ENCODE measurements around the gene HSPB6. TPM values are rescaled to one million over a fixed set of nuclear protein-coding genes. Genes with fewer than 3 reads are reported as not detected.
A peak's percentile ranks its signal among the peaks of the same experiment; 100 is the strongest.

The HSPB6 gene
- total and polyA plus RNA-seq, 2 donors from 2014 or later = 53.1 to 64.3 TPM

DNA sequence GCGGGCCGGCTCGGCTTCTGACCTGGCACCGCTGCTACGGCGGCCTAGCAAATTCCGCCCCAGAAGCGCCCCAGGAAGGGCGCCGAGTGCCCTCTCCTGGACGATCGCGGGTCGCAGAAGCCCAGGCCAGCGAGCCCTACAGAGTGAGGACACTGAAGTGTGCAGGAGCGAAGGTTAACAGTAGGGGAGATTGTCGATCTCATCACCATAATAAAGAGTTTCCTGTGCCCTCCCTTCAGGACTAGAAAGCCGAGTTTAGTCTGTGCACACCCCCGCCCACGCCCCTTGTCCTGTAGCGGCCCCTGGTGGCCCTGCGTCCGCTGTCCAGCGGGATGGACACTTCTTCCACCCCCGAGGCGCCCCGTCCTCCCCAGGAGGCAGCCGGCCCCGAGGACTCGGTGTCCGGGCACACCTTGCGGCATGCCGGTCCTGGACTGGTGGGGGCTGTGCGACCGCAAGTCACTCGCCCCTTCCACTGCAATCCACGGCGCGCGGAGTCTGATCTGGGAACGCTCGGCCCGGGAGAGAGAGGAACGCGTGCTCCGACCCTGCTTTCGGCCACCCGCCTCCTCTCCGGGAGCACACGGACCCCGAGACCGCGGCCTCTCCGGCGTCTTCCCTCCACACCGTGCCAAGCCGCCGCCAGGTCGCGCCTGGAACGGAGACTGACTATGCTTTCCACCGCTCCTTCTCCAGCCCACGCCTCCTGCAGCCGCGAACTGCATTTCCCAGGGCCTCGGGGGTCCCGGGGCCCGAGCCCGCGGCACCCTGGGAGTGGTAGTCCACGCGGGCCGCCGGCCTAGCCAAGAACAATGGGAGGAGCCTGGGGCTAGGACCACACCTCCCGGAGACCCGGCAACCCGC, 39.8 kb downstream of the HSPB6 start:
- H3K9ac ChIP-seq (ENCODE audit: low read length in 3 of 3) = peak overlapping the region; percentile 38 to 71 (median 68)
- H3K4me3 ChIP-seq (ENCODE audit: low read length in 3 of 3) = peak overlapping the region; percentile 72 to 87 (median 76)
- H3K4me1 ChIP-seq (ENCODE audit: control insufficient read depth in 2 of 3, insufficient read depth in 2 of 3, low read depth in 1 of 3, low read length in 3 of 3) = peaks cover 0 to 15% (median 0%) of the 10 kb centered on the region in 3 donors
- H3K36me3 ChIP-seq (ENCODE audit: control insufficient read depth in 2 of 3, insufficient read depth in 3 of 3, low read length in 3 of 3) = peaks cover 0 to 12% (median 2%) of the 10 kb centered on the region in 3 donors
- TF ChIP-seq, protein P1, sequence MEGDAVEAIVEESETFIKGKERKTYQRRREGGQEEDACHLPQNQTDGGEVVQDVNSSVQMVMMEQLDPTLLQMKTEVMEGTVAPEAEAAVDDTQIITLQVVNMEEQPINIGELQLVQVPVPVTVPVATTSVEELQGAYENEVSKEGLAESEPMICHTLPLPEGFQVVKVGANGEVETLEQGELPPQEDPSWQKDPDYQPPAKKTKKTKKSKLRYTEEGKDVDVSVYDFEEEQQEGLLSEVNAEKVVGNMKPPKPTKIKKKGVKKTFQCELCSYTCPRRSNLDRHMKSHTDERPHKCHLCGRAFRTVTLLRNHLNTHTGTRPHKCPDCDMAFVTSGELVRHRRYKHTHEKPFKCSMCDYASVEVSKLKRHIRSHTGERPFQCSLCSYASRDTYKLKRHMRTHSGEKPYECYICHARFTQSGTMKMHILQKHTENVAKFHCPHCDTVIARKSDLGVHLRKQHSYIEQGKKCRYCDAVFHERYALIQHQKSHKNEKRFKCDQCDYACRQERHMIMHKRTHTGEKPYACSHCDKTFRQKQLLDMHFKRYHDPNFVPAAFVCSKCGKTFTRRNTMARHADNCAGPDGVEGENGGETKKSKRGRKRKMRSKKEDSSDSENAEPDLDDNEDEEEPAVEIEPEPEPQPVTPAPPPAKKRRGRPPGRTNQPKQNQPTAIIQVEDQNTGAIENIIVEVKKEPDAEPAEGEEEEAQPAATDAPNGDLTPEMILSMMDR (IDR thresholded peaks at IDR 0.05; ENCODE audit: borderline replicate concordance, extremely low read depth, insufficient read depth) = peak; percentile 74
- peak; percentile 89 to 99 (median 93) for DNase-seq
- intact Hi-C loops (cut with DNase I) = no loop called here
- no peaks in the 10 kb centered on the region for H3K27me3 ChIP-seq (ENCODE audit: control insufficient read depth, insufficient read depth, low read length)
- peak overlapping the region; percentile 79 to 84 for H3K27ac ChIP-seq (ENCODE audit: low read depth in 2 of 2, low read length in 2 of 2)
- H3K9me3 ChIP-seq (ENCODE audit: control insufficient read depth in 2 of 3, insufficient read depth in 1 of 3, low read length in 3 of 3) = no peaks in the 10 kb centered on the region
- no peak for FAIRE-seq

DNA sequence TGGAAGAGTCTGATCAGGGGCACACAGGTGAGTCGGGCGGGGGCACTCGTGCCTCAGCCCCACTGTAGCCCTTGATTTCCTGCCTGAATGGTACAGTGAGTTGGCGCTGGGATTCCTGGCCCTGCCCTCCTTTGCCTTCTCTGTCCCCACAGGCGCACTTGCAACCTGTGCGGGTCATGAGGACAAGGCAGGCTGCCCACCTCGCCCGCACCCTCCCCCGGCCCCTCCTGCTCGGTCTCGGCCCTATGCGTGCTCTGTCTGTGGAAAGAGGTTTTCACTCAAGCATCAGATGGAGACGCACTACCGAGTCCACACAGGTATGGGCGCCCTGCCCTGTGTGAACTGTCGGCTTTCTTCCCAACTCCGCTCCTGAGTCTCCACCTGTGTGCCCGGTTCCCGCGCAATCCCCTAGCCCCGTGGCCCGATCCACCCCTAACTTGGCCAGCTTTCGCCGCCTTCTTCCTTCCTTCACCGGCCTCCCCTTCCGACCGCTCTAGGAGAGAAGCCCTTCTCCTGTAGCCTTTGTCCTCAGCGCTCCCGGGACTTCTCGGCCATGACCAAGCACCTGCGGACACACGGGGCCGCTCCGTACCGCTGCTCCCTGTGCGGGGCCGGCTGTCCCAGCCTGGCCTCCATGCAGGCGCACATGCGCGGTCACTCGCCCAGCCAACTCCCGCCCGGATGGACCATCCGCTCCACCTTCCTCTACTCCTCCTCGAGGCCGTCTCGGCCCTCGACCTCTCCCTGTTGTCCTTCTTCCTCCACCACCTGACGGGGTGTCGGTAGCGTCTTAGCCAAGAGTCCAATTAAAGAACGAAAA, 40.6 kb downstream of the HSPB6 start:
- DNase-seq = peak in 4 of 5 donors; percentile 29 to 90 (median 70)
- Histone ChIP-seq H3K4me1 (ENCODE audit: control insufficient read depth in 2 of 3, insufficient read depth in 2 of 3, low read depth in 1 of 3, low read length in 3 of 3) (peaks cover 0 to 15% (median 0%) of the 10 kb centered on the region in 3 donors), H3K36me3 (ENCODE audit: control insufficient read depth in 2 of 3, insufficient read depth in 3 of 3, low read length in 3 of 3) (peaks cover 0 to 5% (median 0%) of the 10 kb centered on the region in 3 donors), H3K9me3 (ENCODE audit: control insufficient read depth in 2 of 3, insufficient read depth in 1 of 3, low read length in 3 of 3) (no peaks in the 10 kb centered on the region), H3K27ac (ENCODE audit: low read depth in 2 of 2, low read length in 2 of 2) (peak overlapping the region; percentile 79 to 84), H3K4me3 (ENCODE audit: low read length in 3 of 3) (peak overlapping the region; percentile 54 to 87 (median 67)), H3K9ac (ENCODE audit: low read length in 3 of 3) (peak overlapping the region; percentile 15 to 80 (median 68)), H3K27me3 (ENCODE audit: control insufficient read depth, insufficient read depth, low read length) (no peaks in the 10 kb centered on the region)
- no peak for FAIRE-seq
- intact Hi-C loops (cut with DNase I) = no loop called here
- TF ChIP-seq, protein P1 (IDR thresholded peaks at IDR 0.05; ENCODE audit: borderline replicate concordance, extremely low read depth, insufficient read depth) = no peak

DNA sequence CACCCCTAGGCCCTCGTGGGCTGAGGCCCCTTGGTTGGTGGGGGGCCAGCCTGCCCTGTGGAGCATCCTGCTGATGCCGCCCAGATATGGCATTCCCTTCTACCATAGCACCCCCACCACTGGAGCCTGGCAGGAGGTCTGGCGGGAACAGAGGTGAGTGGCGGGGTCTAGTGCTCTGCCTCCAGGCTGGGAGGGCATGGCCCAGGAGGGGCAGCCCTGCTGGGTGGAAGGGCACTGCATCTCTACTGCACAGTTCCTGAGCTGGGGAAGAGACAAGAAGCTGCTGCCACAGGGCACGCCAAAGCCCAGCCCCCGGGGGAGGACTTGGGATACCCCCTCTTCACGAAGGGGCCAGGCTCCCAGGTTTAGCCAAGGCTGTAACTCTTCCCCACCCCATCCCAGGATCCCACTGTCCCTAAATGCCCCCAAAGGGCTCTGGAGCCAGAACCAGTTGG, 41.4 kb downstream of the HSPB6 start:
- no peaks in the 10 kb centered on the region for H3K27me3 ChIP-seq (ENCODE audit: control insufficient read depth, insufficient read depth, low read length)
- H3K27ac ChIP-seq (ENCODE audit: low read depth in 2 of 2, low read length in 2 of 2) = no peak overlapping the region
- peaks cover 0 to 4% (median 0%) of the 10 kb centered on the region in 3 donors for H3K36me3 ChIP-seq (ENCODE audit: control insufficient read depth in 2 of 3, insufficient read depth in 3 of 3, low read length in 3 of 3)
- DNase-seq (peak in 2 of 5 donors; percentile 62 to 79), FAIRE-seq (no peak)
- H3K4me1 ChIP-seq (ENCODE audit: control insufficient read depth in 2 of 3, insufficient read depth in 2 of 3, low read depth in 1 of 3, low read length in 3 of 3) = peaks cover 0 to 15% (median 0%) of the 10 kb centered on the region in 3 donors
- peak overlapping the region in 2 of 3 donors; percentile 68 to 80 for H3K9ac ChIP-seq (ENCODE audit: low read length in 3 of 3)
- peak overlapping the region in 1 of 3 donors; percentile 87 for H3K4me3 ChIP-seq (ENCODE audit: low read length in 3 of 3)
- intact Hi-C loops (cut with DNase I) = no loop called here
- H3K9me3 ChIP-seq (ENCODE audit: control insufficient read depth in 2 of 3, insufficient read depth in 1 of 3, low read length in 3 of 3) = no peaks in the 10 kb centered on the region
- TF ChIP-seq, protein P1 (IDR thresholded peaks at IDR 0.05; ENCODE audit: borderline replicate concordance, extremely low read depth, insufficient read depth) = no peak

Data from kidney (tissue), 14 donors.